Progenitor cell of endocrine pancreas (in vitro differentiated cells): ENCODE measurements around the gene STIMATE. TPM values are rescaled to one million over a fixed set of nuclear protein-coding genes. Genes with fewer than 3 reads are reported as not detected.

Experiments used
- DNase-seq: peaks from one replicate; pipeline ENCODE4 v3.0.0; 2021; ENCODE audit warnings: low spot score; ENCODE audit not compliant: unreplicated experiment
- H3K27ac Mint-ChIP-seq: 2 replicates; pipeline ENCODE4 v1.8.0; 2021; ENCODE audit warnings: mild to moderate bottlenecking, moderate library complexity, mixed read lengths
- H3K27me3 Mint-ChIP-seq: 2 replicates; pipeline ENCODE4 v1.8.0; 2021; ENCODE audit warnings: mixed read lengths
- H3K36me3 Mint-ChIP-seq: 2 replicates; pipeline ENCODE4 v1.8.0; 2022; ENCODE audit warnings: mixed read lengths; ENCODE audit not compliant: insufficient read depth
- H3K4me1 Mint-ChIP-seq: 2 replicates; pipeline ENCODE4 v1.8.0; 2021; ENCODE audit warnings: low read depth, mixed read lengths
- H3K4me3 Mint-ChIP-seq: 2 replicates; pipeline ENCODE4 v1.8.0; 2021; ENCODE audit warnings: low read depth, mild to moderate bottlenecking, moderate library complexity, mixed read lengths
- H3K9me3 Mint-ChIP-seq: 2 replicates; pipeline ENCODE4 v1.8.0; 2021; ENCODE audit warnings: low read depth, mixed read lengths
- total RNA-seq: library from RNA; stranded (reverse); gene quantifications from 2 replicates; pipeline ENCODE4 v1.2.1, GENCODE V29; 2021
- TF ChIP-seq, protein P1 (sequence below): fragments of 200-600 bp; sonication (generic); IDR thresholded peaks from one replicate; pipeline ENCODE4 v1.5.0; 2021; ENCODE audit warnings: antibody characterized with exemption, mild to moderate bottlenecking; ENCODE audit not compliant: unreplicated experiment

Gene STIMATE
- total RNA-seq, 1 donor from 2014 or later: 17.4 TPM

DNA sequence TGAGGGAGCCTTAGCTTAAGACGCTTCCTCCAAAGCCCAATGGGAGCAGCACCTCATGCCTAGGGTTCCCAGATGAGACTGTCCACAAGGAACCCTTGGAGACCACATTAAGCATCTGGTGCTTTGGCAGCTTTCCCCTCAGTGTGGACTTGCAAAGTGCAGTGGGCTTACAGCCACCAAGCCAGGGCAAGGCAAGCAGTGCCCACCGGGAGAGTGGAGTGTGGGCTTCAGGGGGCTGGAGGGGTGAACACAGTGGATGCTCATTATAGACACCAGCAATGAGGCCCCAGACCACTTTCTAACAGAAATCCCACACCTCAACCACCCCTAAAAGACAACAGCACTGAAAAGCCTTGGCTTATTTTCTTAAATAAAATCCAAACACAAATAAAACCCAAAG is 53.5 kb downstream of the STIMATE start:
- Mint-ChIP-seq H3K36me3 (peaks cover 1% of the 10 kb centered on the region), H3K4me1 (peaks cover 13% of the 10 kb centered on the region), H3K4me3 (no peak overlapping the region), H3K27ac (peak overlapping the region; percentile 13), H3K27me3 (no peaks in the 10 kb centered on the region), H3K9me3 (no peaks in the 10 kb centered on the region)
- TF ChIP-seq, protein P1, sequence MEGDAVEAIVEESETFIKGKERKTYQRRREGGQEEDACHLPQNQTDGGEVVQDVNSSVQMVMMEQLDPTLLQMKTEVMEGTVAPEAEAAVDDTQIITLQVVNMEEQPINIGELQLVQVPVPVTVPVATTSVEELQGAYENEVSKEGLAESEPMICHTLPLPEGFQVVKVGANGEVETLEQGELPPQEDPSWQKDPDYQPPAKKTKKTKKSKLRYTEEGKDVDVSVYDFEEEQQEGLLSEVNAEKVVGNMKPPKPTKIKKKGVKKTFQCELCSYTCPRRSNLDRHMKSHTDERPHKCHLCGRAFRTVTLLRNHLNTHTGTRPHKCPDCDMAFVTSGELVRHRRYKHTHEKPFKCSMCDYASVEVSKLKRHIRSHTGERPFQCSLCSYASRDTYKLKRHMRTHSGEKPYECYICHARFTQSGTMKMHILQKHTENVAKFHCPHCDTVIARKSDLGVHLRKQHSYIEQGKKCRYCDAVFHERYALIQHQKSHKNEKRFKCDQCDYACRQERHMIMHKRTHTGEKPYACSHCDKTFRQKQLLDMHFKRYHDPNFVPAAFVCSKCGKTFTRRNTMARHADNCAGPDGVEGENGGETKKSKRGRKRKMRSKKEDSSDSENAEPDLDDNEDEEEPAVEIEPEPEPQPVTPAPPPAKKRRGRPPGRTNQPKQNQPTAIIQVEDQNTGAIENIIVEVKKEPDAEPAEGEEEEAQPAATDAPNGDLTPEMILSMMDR: no peak
- DNase-seq: no peak

DNA sequence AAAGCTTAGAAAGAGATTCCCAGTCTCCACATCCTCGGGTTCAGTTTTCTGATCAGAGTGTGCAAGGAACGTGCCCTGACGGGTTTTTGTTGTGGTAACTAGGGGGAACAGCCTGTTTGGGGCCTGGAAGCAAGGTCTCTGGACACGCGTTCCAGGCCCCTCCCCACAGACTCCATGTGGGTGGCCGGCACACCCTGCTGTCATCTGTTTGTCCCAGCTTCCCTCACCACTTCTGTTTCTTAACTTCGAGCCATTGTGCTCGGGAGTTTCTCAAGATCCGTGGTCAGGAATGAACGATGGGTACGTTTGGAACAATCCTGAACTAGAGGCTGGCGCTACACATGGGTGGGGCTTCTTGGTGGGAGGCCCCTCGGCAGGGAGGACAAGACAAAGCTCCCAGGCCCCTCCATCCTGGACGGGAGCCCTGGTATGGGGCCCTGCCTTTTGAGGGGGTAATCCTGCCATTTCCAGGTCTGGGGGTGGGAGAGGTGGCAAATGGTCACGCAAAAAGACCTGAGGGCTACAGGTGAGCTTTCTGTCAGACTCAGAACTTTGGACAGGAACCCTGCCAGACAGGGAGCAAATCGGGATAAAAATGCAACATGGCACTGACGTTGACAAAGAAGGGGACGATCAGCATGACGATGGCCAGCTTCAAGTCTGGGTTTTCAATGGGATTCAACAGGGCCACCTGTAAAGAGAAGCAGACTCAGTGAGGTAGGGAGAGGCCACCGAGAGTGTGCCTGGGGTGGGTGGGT is 54.1 kb downstream of the STIMATE start:
- Mint-ChIP-seq H3K9me3 (no peaks in the 10 kb centered on the region), H3K4me1 (peaks cover 13% of the 10 kb centered on the region), H3K27ac (no peak overlapping the region), H3K36me3 (peaks cover 1% of the 10 kb centered on the region), H3K4me3 (no peak overlapping the region), H3K27me3 (no peaks in the 10 kb centered on the region)
- TF ChIP-seq, protein P1: no peak
- no peak for DNase-seq

DNA sequence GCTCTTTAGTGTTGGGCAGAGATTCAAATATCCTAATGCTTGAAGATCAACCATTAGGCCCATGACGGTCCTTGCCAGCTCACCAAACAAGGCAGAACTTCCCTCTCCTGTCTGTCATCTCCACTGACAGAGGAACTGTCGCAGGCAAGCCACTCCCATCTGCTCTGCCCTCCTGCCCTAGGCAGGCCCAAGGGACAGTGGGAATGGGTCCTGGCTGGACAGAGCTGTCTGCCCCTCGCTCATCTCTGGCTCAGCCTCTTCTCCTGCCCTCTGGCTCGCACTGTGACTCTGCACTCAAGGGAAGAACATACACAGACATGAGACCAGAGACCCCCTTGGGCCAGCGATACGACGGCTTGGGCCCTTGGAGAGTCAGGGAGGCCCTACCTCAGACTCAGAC is 54.9 kb downstream of the STIMATE start:
- H3K4me1 Mint-ChIP-seq: peaks cover 13% of the 10 kb centered on the region
- no peak overlapping the region for H3K4me3 Mint-ChIP-seq
- no peak overlapping the region for H3K27ac Mint-ChIP-seq
- H3K9me3 Mint-ChIP-seq: no peaks in the 10 kb centered on the region
- H3K36me3 Mint-ChIP-seq: peaks cover 1% of the 10 kb centered on the region
- TF ChIP-seq, protein P1: no peak
- H3K27me3 Mint-ChIP-seq: no peaks in the 10 kb centered on the region
- no peak for DNase-seq

DNA sequence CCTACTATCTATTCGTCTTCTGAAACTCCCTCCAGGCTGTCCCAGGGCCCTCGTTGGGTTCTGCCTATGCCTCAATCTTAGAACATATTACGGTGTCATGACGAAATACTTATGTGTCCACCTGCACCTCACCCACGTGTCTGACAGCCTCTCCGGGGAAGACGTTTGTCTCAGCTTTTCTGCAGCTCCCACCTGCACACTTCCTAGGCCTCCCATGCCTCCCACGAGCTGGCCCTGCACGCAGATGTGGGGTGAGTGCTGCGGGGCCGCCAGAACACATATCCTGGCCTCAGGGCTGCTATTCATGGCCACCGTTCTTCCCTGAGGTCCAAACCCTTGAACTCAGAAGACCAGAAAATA is 55.4 kb downstream of the STIMATE start:
- H3K4me3 Mint-ChIP-seq: no peak overlapping the region
- no peaks in the 10 kb centered on the region for H3K9me3 Mint-ChIP-seq
- no peak for DNase-seq
- peaks cover 1% of the 10 kb centered on the region for H3K36me3 Mint-ChIP-seq
- TF ChIP-seq, protein P1: no peak
- peaks cover 13% of the 10 kb centered on the region for H3K4me1 Mint-ChIP-seq
- no peaks in the 10 kb centered on the region for H3K27me3 Mint-ChIP-seq
- H3K27ac Mint-ChIP-seq: no peak overlapping the region

DNA sequence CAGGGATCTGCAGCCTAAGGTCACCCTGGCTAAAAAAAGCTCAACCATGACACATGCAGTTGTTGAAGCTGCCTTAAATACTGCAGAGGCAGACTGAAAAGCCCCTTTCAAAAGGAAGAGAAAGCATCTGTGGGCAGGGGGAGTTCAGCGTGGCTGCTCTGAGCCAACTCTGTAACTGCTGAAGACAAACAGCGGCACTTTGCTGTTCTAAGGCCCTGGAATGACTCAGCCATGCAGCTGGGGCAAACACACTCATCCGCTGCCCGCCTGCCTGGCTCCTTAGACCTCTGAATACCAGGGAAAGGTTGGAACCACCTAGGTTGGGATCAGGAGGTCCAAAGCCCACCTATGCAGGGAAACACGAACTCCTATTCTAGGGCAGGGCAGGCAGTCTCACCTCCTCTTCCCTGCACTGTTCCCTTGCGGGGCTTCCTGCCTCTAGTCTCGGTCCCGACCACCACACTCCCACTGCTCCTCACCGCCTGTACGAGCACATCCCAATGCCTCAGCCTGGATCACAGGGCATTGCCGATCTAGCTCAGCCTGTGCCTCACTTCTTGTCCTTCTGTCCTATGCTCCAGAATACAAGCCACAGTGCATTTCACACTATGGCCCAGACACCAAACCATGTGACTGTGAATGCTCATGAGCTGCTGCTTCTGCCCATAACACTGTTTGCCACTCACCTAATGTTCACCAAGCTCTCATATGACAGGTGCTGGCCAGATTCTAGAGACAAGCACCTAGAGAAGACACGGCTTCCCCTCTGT is 56.0 kb downstream of the STIMATE start:
- H3K4me1 Mint-ChIP-seq: peaks cover 13% of the 10 kb centered on the region
- no peaks in the 10 kb centered on the region for H3K9me3 Mint-ChIP-seq
- H3K4me3 Mint-ChIP-seq: no peak overlapping the region
- peaks cover 1% of the 10 kb centered on the region for H3K36me3 Mint-ChIP-seq
- H3K27ac Mint-ChIP-seq: no peak overlapping the region
- TF ChIP-seq, protein P1: no peak
- no peak for DNase-seq
- H3K27me3 Mint-ChIP-seq: no peaks in the 10 kb centered on the region
